Stimulated activated naive B cell treated with anti-CD40 and anti-IgM and Interleukin-4, amounts not matched to agents 10 μg/mL and 1 μg/mL and 100 μg/mL, for 72 hours (primary cell): Measurements from ENCODE around the gene VGLL4.

ENCODE experiments used
- ATAC-seq, 2 donors: fragments of 150-1000 bp; cut with Tn5 transposase; replicated peaks; 2 replicates each; pipeline ENCODE4 v1.10.0; 2021; ENCODE audit warnings: moderate library complexity in 1 of 2
- DNase-seq: peaks from one replicate; pipeline ENCODE4 v3.0.0; 2021
- H3K27ac Mint-ChIP-seq: one replicate; pipeline ENCODE4 v1.8.0; 2022; ENCODE audit warnings: mild to moderate bottlenecking, mixed read lengths
- H3K27me3 Mint-ChIP-seq, 2 donors: one replicate each; pipeline ENCODE4 v1.8.0; 2022; ENCODE audit warnings: mixed read lengths in 2 of 2
- H3K36me3 Mint-ChIP-seq, 2 donors: one replicate each; pipeline ENCODE4 v1.8.0; 2022; ENCODE audit warnings: mixed read lengths in 2 of 2, mild to moderate bottlenecking in 1 of 2
- H3K4me1 Mint-ChIP-seq, 2 donors: one replicate each; pipeline ENCODE4 v1.8.0; 2022; ENCODE audit warnings: mixed read lengths in 2 of 2, mild to moderate bottlenecking in 1 of 2
- H3K4me3 Mint-ChIP-seq, 2 donors: one replicate each; pipeline ENCODE4 v1.8.0; 2022; ENCODE audit warnings: mild to moderate bottlenecking in 2 of 2, mixed read lengths in 2 of 2, moderate library complexity in 1 of 2
- H3K9me3 Mint-ChIP-seq, 2 donors: one replicate each; pipeline ENCODE4 v1.8.0; 2022; ENCODE audit warnings: mixed read lengths in 2 of 2, mild to moderate bottlenecking in 1 of 2

VGLL4 gene

GRCh38 chr3:11627612-11628011, 16.1 kb downstream of the VGLL4 start:
- no peak for DNase-seq
- H3K9me3 Mint-ChIP-seq: no peaks in the 10 kb centered on the region
- H3K4me3 Mint-ChIP-seq: no peak overlapping the region
- no peak for ATAC-seq
- no peak overlapping the region for H3K27ac Mint-ChIP-seq
- H3K27me3 Mint-ChIP-seq: no peaks in the 10 kb centered on the region
- peaks cover 26 to 58% of the 10 kb centered on the region in 2 donors for H3K4me1 Mint-ChIP-seq
- H3K36me3 Mint-ChIP-seq: peaks cover 3 to 6% of the 10 kb centered on the region in 2 donors

- peaks cover 3 to 6% of the 10 kb centered on the region in 2 donors for H3K36me3 Mint-ChIP-seq
- ATAC-seq (peak; percentile 61 to 67), DNase-seq (no peak)
- H3K4me1 Mint-ChIP-seq: peaks cover 24 to 48% of the 10 kb centered on the region in 2 donors
- H3K27me3 Mint-ChIP-seq: no peaks in the 10 kb centered on the region
- no peak overlapping the region for H3K4me3 Mint-ChIP-seq
- H3K9me3 Mint-ChIP-seq: no peaks in the 10 kb centered on the region
- peak overlapping the region; percentile 31 for H3K27ac Mint-ChIP-seq
Measured at GRCh38 chr3:11626084-11626463, 17.6 kb downstream of the VGLL4 start.

- Mint-ChIP-seq H3K27me3 (no peaks in the 10 kb centered on the region), H3K4me3 (no peak overlapping the region), H3K27ac (peak overlapping the region; percentile 5), H3K9me3 (no peaks in the 10 kb centered on the region), H3K36me3 (peaks cover 3 to 6% of the 10 kb centered on the region in 2 donors), H3K4me1 (peaks cover 24 to 50% of the 10 kb centered on the region in 2 donors)
- DNase-seq (no peak), ATAC-seq (no peak)
Measured at GRCh38 chr3:11625376-11626083, 18.2 kb downstream of the VGLL4 start.

- no peaks in the 10 kb centered on the region for H3K9me3 Mint-ChIP-seq
- H3K4me1 Mint-ChIP-seq: peaks cover 29 to 53% of the 10 kb centered on the region in 2 donors
- peaks cover 3 to 6% of the 10 kb centered on the region in 2 donors for H3K36me3 Mint-ChIP-seq
- DNase-seq: no peak
- H3K27me3 Mint-ChIP-seq: no peaks in the 10 kb centered on the region
- H3K27ac Mint-ChIP-seq: peak overlapping the region; percentile 5
- H3K4me3 Mint-ChIP-seq: no peak overlapping the region
- no peak for ATAC-seq
Measured at GRCh38 chr3:11624704-11625375, 18.9 kb downstream of the VGLL4 start.

GRCh38 chr3:11624161-11624560, 19.6 kb downstream of the VGLL4 start:
- Mint-ChIP-seq H3K27me3 (no peaks in the 10 kb centered on the region), H3K36me3 (peaks cover 3 to 6% of the 10 kb centered on the region in 2 donors), H3K4me3 (no peak overlapping the region), H3K4me1 (peaks cover 33 to 58% of the 10 kb centered on the region in 2 donors), H3K9me3 (no peaks in the 10 kb centered on the region), H3K27ac (no peak overlapping the region)
- ATAC-seq: peak in 1 of 2 donors; percentile 38
- no peak for DNase-seq

- ATAC-seq: no peak
- Mint-ChIP-seq H3K4me1 (peaks cover 32 to 58% of the 10 kb centered on the region in 2 donors), H3K9me3 (no peaks in the 10 kb centered on the region), H3K4me3 (no peak overlapping the region), H3K36me3 (peaks cover 3 to 6% of the 10 kb centered on the region in 2 donors), H3K27ac (no peak overlapping the region), H3K27me3 (no peaks in the 10 kb centered on the region)
- DNase-seq: no peak
Measured at GRCh38 chr3:11622586-11623550, 20.8 kb downstream of the VGLL4 start.

GRCh38 chr3:11621077-11621476, 22.6 kb downstream of the VGLL4 start:
- no peak overlapping the region for H3K27ac Mint-ChIP-seq
- DNase-seq: no peak
- peaks cover under 1 to 3% of the 10 kb centered on the region in 2 donors for H3K36me3 Mint-ChIP-seq
- peaks cover 37 to 59% of the 10 kb centered on the region in 2 donors for H3K4me1 Mint-ChIP-seq
- no peaks in the 10 kb centered on the region for H3K27me3 Mint-ChIP-seq
- H3K4me3 Mint-ChIP-seq: no peak overlapping the region
- H3K9me3 Mint-ChIP-seq: no peaks in the 10 kb centered on the region
- no peak for ATAC-seq

- no peak overlapping the region for H3K27ac Mint-ChIP-seq
- DNase-seq: no peak
- H3K9me3 Mint-ChIP-seq: no peaks in the 10 kb centered on the region
- peaks cover 40 to 54% of the 10 kb centered on the region in 2 donors for H3K4me1 Mint-ChIP-seq
- no peaks in the 10 kb centered on the region for H3K27me3 Mint-ChIP-seq
- no peak overlapping the region for H3K4me3 Mint-ChIP-seq
- ATAC-seq: peak in 1 of 2 donors; percentile 34
- H3K36me3 Mint-ChIP-seq: peaks cover 0 to 3% of the 10 kb centered on the region in 2 donors
Measured at GRCh38 chr3:11619946-11620652, 23.6 kb downstream of the VGLL4 start.

- H3K4me3 Mint-ChIP-seq: no peak overlapping the region
- no peak for ATAC-seq
- H3K27me3 Mint-ChIP-seq: no peaks in the 10 kb centered on the region
- no peak for DNase-seq
- H3K36me3 Mint-ChIP-seq: peaks cover 0 to 2% of the 10 kb centered on the region in 2 donors
- no peak overlapping the region for H3K27ac Mint-ChIP-seq
- H3K4me1 Mint-ChIP-seq: peaks cover 33 to 48% of the 10 kb centered on the region in 2 donors
- H3K9me3 Mint-ChIP-seq: no peaks in the 10 kb centered on the region
Measured at GRCh38 chr3:11619461-11619860, 24.3 kb downstream of the VGLL4 start.

- H3K36me3 Mint-ChIP-seq: peaks cover 0 to 2% of the 10 kb centered on the region in 2 donors
- H3K4me3 Mint-ChIP-seq: no peak overlapping the region
- no peak for ATAC-seq
- H3K9me3 Mint-ChIP-seq: no peaks in the 10 kb centered on the region
- no peak for DNase-seq
- no peak overlapping the region for H3K27ac Mint-ChIP-seq
- peaks cover 32 to 43% of the 10 kb centered on the region in 2 donors for H3K4me1 Mint-ChIP-seq
- no peaks in the 10 kb centered on the region for H3K27me3 Mint-ChIP-seq
Measured at GRCh38 chr3:11618904-11619303, 24.8 kb downstream of the VGLL4 start.

- DNase-seq: no peak
- no peak overlapping the region for H3K4me3 Mint-ChIP-seq
- no peaks in the 10 kb centered on the region for H3K9me3 Mint-ChIP-seq
- ATAC-seq: no peak
- H3K27me3 Mint-ChIP-seq: no peaks in the 10 kb centered on the region
- peaks cover 33 to 47% of the 10 kb centered on the region in 2 donors for H3K4me1 Mint-ChIP-seq
- H3K36me3 Mint-ChIP-seq: peaks cover 0 to 3% of the 10 kb centered on the region in 2 donors
- H3K27ac Mint-ChIP-seq: no peak overlapping the region
Measured at GRCh38 chr3:11616551-11616950, 27.2 kb downstream of the VGLL4 start.

GRCh38 chr3:11613851-11614487, 29.7 kb downstream of the VGLL4 start:
- DNase-seq (no peak), ATAC-seq (no peak)
- Mint-ChIP-seq H3K9me3 (no peaks in the 10 kb centered on the region), H3K4me1 (peaks cover 29 to 47% of the 10 kb centered on the region in 2 donors), H3K4me3 (no peak overlapping the region), H3K36me3 (peaks cover 4 to 5% of the 10 kb centered on the region in 2 donors), H3K27ac (no peak overlapping the region), H3K27me3 (no peaks in the 10 kb centered on the region)

- Mint-ChIP-seq H3K27me3 (no peaks in the 10 kb centered on the region), H3K36me3 (peaks cover 4 to 5% of the 10 kb centered on the region in 2 donors), H3K4me3 (no peak overlapping the region), H3K4me1 (peaks cover 29 to 50% of the 10 kb centered on the region in 2 donors), H3K9me3 (no peaks in the 10 kb centered on the region), H3K27ac (peak overlapping the region; percentile 20)
- DNase-seq (no peak), ATAC-seq (no peak)
Measured at GRCh38 chr3:11613319-11613718, 30.4 kb downstream of the VGLL4 start.
